GM19463 (cell line): ENCODE results near the gene METTL24.

Source experiments
- ATAC-seq: cut with Tn5 transposase; IDR thresholded peaks from one replicate; pipeline ENCODE4 v1.9.1; 2021; ENCODE audit warnings: mild to moderate bottlenecking, moderate library complexity; ENCODE audit not compliant: unreplicated experiment

The METTL24 gene

GRCh38 chr6:110211753-110212152 is 146.4 kb downstream of the METTL24 start:
- no peak for ATAC-seq

DNA sequence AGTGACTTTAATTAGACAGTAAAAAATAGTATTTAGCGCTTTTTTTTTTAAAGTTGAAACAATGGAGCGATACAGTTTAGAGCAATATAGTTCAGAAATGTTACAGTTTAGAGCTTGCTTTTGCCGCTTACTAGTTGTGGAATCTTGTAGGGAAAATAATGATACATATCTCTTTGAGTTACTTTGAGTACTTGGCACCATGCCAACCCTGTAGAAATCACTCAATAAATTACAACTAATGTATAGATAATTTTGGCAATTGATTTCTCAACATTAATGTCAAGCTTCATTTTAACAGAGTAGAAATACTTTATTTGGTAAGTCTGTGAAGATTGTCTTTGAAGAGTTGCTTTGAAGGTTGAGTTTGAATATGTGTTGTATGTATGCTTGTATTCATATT is 150.5 kb downstream of the METTL24 start:
- ATAC-seq, result no peak

DNA sequence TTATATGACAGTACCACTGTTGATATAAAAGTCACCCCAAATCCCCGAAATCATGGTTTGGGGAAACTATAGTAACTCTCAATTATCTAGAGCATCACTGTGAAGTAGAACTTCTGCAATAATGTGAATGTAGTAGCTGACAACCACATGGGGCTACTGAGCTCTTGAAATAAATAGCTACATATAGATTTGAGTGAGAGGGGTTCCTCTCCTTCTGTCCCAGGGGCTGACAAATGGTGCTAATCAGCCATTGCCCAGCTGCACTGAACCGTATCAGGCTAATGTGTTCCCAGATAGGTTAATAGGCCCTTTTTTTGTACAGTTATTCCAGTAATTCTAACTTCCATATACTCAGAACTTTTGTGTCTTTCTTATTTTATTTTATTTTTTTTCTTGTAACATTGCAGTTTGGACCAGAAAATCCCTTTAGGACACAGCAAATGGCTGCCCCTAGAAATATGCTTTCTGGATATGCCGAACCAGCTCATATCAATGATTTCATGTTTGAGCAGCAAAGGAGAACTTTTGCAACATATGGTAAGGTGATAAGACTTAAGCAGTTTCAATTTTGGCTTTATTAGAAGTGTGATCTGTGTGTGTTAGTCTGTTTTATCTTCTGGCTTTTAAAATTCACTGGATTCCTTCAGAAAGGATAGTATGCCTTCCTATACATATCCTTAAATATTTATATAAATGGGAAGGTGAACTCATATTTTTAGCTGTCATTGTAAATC is 156.8 kb downstream of the METTL24 start:
- ATAC-seq, result no peak

DNA sequence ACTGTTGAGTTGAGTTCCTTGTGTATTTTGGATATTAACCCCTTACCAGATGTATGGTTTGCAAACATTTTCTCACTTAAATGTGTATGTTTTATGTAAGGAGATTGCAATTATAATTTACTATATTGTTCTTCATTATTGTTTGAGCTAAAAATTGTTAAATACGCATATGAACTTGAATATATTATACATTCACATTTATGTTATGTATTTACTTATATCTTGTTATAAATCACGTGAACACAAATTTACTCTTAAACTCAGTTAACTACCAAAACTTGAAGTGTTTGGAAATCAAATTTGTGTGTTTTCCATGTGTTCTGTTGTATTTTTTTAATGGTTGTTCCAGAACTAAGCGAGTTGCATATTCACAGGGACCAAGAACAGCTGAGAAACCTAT is 159.6 kb downstream of the METTL24 start:
- ATAC-seq, result no peak

GRCh38 chr6:110196874-110197273 is 161.3 kb downstream of the METTL24 start:
- ATAC-seq, result no peak

DNA sequence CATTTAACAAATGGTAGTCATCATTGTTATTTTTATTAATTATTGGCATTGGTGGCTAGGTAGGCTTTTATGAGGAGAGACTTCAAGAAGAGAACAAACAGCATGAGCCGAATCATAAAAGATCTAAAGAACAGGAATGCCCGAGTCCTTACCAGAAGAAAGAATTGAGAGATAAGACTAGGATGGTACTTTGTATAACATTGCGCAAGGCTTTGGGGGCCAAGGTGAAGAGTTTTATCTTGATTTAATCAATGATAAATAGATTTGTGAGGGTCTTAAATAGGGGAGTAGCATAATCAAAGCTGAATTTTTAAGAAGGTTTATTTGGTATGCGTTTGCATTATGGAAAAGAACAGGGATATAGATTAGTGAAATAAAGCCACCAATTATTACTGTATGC is 162.5 kb downstream of the METTL24 start:
- no peak for ATAC-seq
